ENCODE measurements around the gene SGCA. TPM values are rescaled to one million over a fixed set of nuclear protein-coding genes. Genes with fewer than 3 reads are reported as not detected.

SGCA gene
- total and polyA plus RNA-seq, 2 of the 13 experiments (the other 11 are each of a cell fraction or from before 2014, with no cell fraction given) = not detected

DNA sequence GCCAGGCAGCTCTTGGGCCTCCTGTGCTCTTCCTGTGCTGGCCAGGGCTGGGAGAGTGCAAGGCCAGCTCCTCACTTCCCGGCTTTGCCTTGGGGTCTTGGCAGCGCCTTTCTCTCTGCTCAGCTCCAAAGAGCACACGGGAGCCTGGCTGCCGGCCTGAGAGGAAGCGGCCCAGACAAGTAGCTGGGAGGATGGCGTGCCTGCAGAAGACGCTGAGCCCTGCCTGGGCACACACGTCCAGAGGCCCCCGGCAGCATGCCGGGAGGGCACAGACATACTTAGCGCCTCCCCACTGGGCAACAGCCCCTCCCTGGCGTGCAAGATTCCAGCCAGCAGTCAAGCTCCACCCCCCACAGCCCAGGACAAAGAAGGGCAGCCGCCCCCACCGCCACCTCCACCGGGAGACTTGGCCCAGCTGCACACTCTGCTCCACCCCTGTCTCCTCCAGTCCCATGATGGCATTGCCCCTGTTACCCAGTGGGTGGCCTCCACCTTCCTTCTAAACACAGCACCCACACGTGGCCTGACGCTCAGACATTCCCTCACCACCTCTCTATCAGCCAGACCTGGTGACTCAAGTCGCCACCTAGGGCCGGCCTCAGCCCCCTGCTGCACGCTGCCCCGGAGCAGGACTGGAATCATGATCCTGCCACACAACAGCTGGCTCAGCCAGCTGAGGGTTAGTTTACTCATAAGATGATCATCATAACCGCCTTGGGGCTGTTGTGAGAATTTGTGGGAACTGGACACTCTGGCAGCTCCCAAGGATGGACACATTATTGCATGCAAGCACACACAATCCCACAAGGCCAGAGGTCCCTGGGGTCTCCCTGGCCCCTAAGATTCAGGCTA, 12.4 kb downstream of the SGCA start (continued):
- TF ChIP-seq ZIK1 (CRISPR knock-in tag; IDR thresholded peaks at IDR 0.05; ENCODE audit: borderline replicate concordance, low read depth) = no peak; the same call in 1 of the 2 replicates
- TF ChIP-seq CBFB (CRISPR knock-in tag; IDR thresholded peaks at IDR 0.05) = 0 out of 2 replicates have a peak, but pooled peaks have one; percentile 48
- TF ChIP-seq ZNF746 (CRISPR knock-in tag; IDR thresholded peaks at IDR 0.05) = peak; percentile 48; the same call in 1 of the 2 replicates
- TF ChIP-seq NFE2 (CRISPR knock-in tag; IDR thresholded peaks at IDR 0.05) = no peak
- TF ChIP-seq FOXJ3 (CRISPR knock-in tag; IDR thresholded peaks at IDR 0.05; ENCODE audit: borderline replicate concordance) = no peak
- TF ChIP-seq ZNF414 (CRISPR knock-in tag; IDR thresholded peaks at IDR 0.05) = no peak
- no peak for TF ChIP-seq ZNF557 (CRISPR knock-in tag; IDR thresholded peaks at IDR 0.05)
- TF ChIP-seq ZSCAN12 (CRISPR knock-in tag; IDR thresholded peaks at IDR 0.05) = no peak
- TF ChIP-seq HNF4G (IDR thresholded peaks at IDR 0.05; ENCODE audit: borderline replicate concordance, low read depth, low read length) = no peak; the same call in 1 of the 2 replicates
- TF ChIP-seq HNF4G (CRISPR knock-in tag; IDR thresholded peaks at IDR 0.05; ENCODE audit: borderline replicate concordance, low read depth) = no peak
- TF ChIP-seq ZNF431 (CRISPR knock-in tag; IDR thresholded peaks at IDR 0.05; ENCODE audit: borderline replicate concordance, low read depth) = peak; percentile 82
- TF ChIP-seq SAP130 (CRISPR knock-in tag; IDR thresholded peaks at IDR 0.05; ENCODE audit: low read depth) = peak; percentile 82
- TF ChIP-seq ZNF7 (CRISPR knock-in tag; IDR thresholded peaks at IDR 0.05) = no peak
- no peak for TF ChIP-seq ZNF83 (CRISPR knock-in tag; IDR thresholded peaks at IDR 0.05; ENCODE audit: borderline replicate concordance)
- TF ChIP-seq ATF6 (CRISPR knock-in tag; conservative IDR thresholded peaks at IDR 0.05) = no peak
- no peak for TF ChIP-seq ZNF12 (CRISPR knock-in tag; IDR thresholded peaks at IDR 0.05)
- peak; percentile 63 for TF ChIP-seq POGK (CRISPR knock-in tag; conservative IDR thresholded peaks at IDR 0.05)
- TF ChIP-seq ZNF142 (CRISPR knock-in tag; IDR thresholded peaks at IDR 0.05) = no peak
